SK-N-SH treated with all-trans-retinoic acid at 6 μM for 48 hours (cell line): ENCODE measurements around the gene FCHO2.

Source experiments
- ARNTL ChIP-seq: fragments of 450-650 bp; formaldehyde crosslinking; IDR thresholded peaks from 2 replicates; pipeline ENCODE4 v1.5.0; 2020; ENCODE audit warnings: low read depth, mild to moderate bottlenecking, moderate library complexity, borderline replicate concordance
- CREB5 ChIP-seq: fragments of 250-450 bp; sonication (Bioruptor Pico); IDR thresholded peaks from 2 replicates; pipeline ENCODE4 v1.5.1; 2020; ENCODE audit warnings: low read depth, mild to moderate bottlenecking, moderate library complexity
- CSRNP3 ChIP-seq: fragments of 250-450 bp; sonication (Bioruptor Pico); IDR thresholded peaks from 2 replicates; pipeline ENCODE4 v1.5.1; 2021; ENCODE audit warnings: mild to moderate bottlenecking, moderate library complexity
- GLIS3 ChIP-seq: fragments of 250-450 bp; sonication (Bioruptor Pico); IDR thresholded peaks from 2 replicates; pipeline ENCODE4 v1.5.0; 2020; ENCODE audit warnings: mild to moderate bottlenecking, moderate library complexity
- ISL1 ChIP-seq: fragments of 250-450 bp; sonication (Bioruptor Pico); IDR thresholded peaks from 2 replicates; pipeline ENCODE4 v2.1.2; 2022; ENCODE audit warnings: mild to moderate bottlenecking, moderate library complexity
- OSR1 ChIP-seq: fragments of 250-450 bp; sonication (Bioruptor Pico); IDR thresholded peaks from 2 replicates; pipeline ENCODE4 v1.8.0; 2022; ENCODE audit warnings: moderate library complexity, mild to moderate bottlenecking, inconsistent platforms
- PATZ1 ChIP-seq: fragments of 250-450 bp; sonication (Bioruptor Pico); IDR thresholded peaks from 2 replicates; pipeline ENCODE4 v1.8.0; 2020; ENCODE audit warnings: mild to moderate bottlenecking, moderate library complexity, borderline replicate concordance
- POU6F1 ChIP-seq: fragments of 250-450 bp; sonication (Bioruptor Pico); IDR thresholded peaks from 2 replicates; pipeline ENCODE4 v1.8.0; 2021; ENCODE audit warnings: low read depth, mild to moderate bottlenecking, moderate library complexity, borderline replicate concordance
- TCF4 ChIP-seq: fragments of 250-450 bp; sonication (Bioruptor Pico); IDR thresholded peaks from 2 replicates; pipeline ENCODE4 v1.8.0; 2021; ENCODE audit warnings: mild to moderate bottlenecking, moderate library complexity, borderline replicate concordance
- ZFP30 ChIP-seq: fragments of 450-650 bp; formaldehyde crosslinking; IDR thresholded peaks from 2 replicates; pipeline ENCODE4 v1.5.0; 2022; ENCODE audit warnings: mild to moderate bottlenecking, moderate library complexity
- ZNF70 ChIP-seq: fragments of 450-650 bp; formaldehyde crosslinking; IDR thresholded peaks from 2 replicates; pipeline ENCODE4 v1.5.0; 2020; ENCODE audit warnings: mild to moderate bottlenecking, moderate library complexity

GRCh38 chr5:73129143-73129542 is 173.3 kb downstream of the FCHO2 start:
- TF ChIP-seq CSRNP3: no peak
- TF ChIP-seq OSR1 (CRISPR knock-in tag): no peak
- TF ChIP-seq PATZ1 (CRISPR knock-in tag): no peak
- TF ChIP-seq TCF4 (CRISPR knock-in tag): no peak
- TF ChIP-seq ARNTL (CRISPR knock-in tag): no peak
- TF ChIP-seq CREB5 (CRISPR knock-in tag): no peak
- TF ChIP-seq ZNF70 (CRISPR knock-in tag): no peak
- no peak for TF ChIP-seq GLIS3 (CRISPR knock-in tag)
- TF ChIP-seq POU6F1 (CRISPR knock-in tag): no peak
- TF ChIP-seq ISL1 (CRISPR knock-in tag): no peak
- no peak for TF ChIP-seq ZFP30
